GM18526 (cell line): Measurements from ENCODE around the gene TPD52L2.

Experiments used
- POLR2A ChIP-seq: IDR thresholded peaks from 3 replicates; pipeline ENCODE4 v1.6.1; 2011; ENCODE audit not compliant: insufficient read length; ENCODE audit errors: extremely low read depth

TPD52L2 gene

DNA sequence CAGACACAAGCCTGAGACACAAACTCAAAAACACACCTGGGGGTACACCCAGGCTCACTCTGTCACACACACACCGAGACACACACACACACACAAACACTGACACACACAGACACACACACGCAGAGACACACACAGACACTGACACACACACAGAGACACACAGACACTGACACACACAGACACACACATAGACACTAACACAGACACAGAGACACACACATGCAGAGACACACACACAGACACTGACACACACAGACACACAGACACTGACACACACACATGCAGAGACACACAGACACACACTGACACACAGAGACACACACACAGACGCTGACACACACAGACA lies 18.2 kb upstream of the TPD52L2 start:
- TF ChIP-seq POLR2A: no peak

DNA sequence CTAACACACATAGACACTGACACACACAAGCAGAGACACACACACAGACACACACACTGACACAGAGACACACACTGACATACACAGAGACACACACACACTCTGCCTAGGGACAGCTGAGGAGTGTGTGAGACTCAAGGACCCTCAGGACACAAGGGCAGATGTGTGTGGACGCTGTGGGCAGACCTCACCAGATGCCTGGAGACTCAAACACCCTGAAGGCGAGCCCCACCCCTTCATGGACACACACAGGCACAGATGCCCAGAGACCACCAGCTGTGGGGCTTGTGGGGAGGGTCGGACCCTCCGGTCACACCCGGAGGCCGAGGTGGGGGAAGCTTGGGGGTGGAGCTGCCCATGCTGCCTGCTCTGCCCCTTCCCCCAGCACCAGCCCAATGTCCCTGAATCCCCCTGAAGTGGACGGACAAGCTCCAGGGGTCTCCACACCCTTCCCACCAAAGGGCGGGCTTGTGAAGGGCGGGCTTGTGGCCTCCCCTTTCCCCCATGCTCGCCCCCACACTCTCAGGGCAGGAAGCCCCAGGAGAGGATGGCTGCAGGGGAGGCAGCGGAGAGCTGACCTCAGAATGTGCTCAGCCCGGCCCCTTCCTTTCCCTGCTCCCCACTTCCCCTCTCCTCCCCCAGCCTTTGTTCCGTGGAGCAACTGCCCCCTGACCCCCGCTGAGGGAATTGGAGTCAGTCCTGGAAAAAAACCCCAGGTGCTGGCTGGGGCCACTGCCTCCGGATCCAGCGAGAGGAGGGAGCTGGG lies 17.6 kb upstream of the TPD52L2 start:
- TF ChIP-seq POLR2A: no peak

DNA sequence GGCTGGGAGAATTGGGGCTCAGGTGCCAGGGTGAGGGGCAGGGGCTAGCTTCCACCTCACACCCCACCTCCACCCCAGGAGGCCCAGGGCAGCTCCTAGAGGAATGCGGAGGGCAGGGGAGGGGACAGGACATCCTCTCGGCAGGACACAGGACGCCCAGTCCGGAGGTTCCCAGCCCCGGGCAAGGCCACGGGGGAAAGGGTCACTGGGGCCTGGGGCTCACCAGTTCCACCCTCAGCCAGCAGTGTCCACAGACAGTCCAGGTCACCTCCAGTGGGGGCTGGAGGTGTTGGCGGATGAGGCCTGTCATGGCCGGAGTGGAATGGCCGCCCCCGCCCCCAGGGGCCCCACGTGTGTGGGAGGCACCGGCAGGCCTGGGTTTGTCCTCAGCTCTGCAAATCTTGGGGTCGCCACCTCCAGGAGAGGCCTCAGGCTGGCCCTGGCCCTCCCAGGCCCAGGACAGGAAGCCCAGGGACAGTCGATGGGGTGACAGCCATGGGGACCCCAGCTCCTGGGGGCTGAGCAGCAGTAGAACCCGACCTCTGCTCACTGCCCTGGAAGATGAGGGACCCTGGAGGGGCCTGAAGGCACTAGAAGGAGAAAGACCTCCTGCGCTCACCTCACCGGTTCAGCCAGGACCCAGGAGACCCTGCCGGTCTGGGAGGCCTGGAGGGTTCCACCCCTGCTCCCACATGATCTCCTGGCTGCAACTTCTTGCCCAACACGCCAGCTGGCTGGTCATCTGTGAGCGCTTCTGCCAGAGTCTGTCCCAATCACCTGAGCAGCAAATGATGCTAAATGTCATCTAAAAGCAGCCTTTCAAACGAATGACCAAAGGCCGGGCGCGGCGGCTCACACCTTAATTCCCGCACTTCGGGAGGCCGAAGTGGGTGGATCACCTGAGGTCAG lies 16.8 kb upstream of the TPD52L2 start:
- no peak for TF ChIP-seq POLR2A

DNA sequence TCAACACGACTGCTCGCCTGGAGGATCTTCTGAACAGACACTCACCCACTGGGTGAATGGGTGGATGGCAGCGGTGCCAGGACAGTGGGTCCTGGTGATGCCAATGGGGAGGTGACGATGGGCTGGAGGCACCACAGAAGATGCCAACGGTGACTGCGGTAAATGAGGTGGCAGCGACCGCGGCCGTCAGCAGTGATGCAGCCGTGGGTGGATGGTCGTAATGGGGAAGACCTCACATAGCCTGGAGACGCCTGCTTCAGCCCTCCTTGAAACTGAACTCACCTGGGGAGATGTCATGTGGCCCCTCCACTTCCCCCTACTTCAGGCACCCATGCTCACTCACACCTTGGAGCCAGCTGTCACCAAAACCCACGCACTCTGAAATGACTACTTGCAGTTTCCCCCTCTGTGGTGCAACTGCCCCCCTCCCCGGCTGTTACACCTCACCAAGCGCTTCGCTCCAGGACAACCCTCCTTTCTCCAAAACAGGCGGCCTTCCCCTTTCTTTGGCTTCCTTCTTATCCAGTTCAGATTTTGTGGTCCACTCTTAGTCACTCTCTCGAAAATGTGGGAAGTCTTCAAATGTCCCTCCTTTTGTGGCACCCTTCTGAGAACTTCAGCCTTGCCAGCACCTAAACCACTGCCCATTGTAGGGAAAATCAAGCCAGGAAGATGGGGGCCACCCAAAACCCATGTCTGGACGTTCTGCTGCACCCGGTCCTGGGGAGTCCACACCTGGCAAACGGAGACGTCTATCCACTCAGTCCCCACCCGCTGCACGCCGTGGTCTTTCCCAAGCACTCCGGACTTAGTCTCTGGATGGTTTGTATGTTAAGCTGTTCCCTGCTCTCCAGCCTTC lies 14.2 kb upstream of the TPD52L2 start:
- no peak for TF ChIP-seq POLR2A

DNA sequence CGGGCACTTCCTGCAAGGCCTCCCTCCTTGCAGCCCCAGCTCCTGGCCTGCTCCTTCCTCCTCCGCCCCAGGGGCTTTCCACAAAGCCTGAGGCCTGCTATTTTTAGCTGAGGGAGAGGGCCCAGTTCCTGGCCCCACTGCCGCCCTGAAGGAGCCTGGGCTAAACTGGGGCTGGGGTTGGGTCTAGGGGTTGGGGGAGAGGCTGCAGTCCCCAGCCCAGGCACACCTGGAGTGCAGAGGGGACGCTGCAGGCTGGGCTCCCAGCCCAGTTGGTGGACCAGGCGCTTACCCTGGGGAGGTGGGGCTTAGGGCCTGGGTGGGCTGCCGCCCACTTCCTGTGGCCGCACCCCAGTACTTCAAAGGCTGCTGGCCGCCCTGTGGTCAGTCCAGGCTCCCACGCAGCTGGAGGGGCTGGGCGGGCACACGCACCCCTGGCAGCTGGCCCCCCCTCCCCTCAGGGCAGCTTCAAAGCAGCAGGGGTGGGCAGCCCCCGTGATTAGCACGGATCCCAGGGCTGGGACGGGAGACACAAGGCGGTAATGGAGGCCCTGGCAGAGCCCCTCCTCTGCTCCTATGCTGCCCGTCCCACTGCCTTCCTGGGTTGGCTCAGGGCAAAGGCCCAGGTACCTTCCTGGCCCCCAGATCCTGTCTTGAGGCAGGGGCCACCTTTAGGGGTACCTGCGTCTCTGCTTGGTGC lies 10.9 kb upstream of the TPD52L2 start:
- TF ChIP-seq POLR2A: no peak

DNA sequence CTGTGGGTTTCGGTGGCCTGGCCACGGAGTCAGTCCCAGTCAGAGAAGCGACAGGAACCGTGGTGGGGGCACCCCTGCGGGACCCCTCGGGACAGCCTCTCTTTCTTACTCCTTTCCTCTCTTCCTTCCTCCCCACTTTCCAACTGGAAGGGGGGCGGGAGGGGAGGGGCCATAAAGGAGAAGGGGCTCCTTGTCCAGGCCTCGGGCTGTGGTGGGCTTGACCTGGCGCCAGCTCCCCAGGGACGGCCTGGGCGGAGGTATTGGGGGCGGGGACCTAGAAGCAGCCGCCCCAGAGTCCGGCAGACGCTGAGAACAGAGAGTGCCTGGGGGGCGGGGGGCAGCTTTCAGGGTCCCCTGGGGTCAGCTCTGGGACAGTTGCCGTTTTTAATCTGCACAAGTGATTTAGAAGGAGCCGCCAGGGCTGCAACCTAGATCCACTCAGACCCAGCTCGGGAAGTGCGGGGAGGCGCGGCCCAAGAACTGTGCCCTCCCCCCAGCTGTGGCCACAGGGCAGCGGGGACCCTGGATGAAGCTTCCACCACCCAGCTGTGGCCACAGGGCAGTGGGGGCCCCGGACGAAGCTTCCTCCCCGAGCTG lies 10.2 kb upstream of the TPD52L2 start:
- no peak for TF ChIP-seq POLR2A

DNA sequence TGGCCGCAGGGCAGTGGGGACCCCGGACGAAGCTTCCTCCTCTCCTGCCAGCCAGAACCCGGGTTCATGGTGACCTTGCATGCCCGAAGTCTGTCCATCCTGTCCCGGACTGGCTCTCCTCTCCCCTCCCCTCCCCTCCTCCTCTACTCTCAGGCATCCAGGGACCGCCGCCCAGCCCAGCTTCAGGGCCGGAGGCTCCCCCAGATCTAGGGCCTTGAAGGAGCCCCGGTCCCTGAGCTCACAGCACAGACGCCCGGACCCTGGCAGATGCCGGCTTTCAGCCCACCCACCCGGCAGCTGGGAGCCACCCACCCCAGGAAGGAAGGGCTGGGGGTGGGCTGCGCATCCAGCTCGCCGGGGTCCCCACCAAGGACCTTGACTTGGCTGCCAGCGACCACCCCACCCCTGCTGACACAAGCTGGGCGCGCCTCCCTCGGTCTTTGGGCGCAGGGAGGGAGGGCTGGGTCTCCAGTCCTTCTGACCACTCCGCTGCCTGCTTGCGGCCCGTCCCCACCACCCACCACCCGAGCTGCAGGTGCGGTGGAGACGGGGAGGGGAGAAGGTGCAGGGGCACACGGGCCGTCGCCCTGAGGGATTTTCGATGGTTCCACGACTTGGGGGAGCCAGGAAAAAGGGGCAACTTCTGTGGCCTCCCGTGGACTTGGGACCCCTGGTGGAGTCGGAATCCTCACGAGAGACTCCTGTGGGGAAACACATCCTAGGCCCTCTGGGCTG lies 9.5 kb upstream of the TPD52L2 start:
- no peak for TF ChIP-seq POLR2A

DNA sequence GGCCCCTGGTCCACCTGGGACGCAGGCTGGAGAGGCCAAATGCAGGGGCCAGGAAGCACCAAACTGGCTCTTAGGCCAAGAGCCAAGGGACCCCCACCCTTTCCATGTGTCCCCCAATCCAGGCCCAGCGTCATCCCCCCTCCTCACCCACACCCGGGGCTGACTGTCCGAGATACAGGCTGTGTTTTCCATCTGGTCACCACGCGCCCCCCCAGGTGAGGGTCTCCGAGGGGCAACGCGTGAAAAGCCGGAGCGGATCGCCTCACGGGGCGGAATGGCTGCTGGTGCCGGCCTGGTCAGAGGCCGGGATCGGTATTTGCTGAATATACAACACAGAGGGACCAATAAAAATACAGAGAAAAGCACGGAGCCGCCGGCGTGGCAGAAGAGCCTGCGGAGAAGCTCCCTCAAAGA lies 9.0 kb upstream of the TPD52L2 start:
- TF ChIP-seq POLR2A: no peak

DNA sequence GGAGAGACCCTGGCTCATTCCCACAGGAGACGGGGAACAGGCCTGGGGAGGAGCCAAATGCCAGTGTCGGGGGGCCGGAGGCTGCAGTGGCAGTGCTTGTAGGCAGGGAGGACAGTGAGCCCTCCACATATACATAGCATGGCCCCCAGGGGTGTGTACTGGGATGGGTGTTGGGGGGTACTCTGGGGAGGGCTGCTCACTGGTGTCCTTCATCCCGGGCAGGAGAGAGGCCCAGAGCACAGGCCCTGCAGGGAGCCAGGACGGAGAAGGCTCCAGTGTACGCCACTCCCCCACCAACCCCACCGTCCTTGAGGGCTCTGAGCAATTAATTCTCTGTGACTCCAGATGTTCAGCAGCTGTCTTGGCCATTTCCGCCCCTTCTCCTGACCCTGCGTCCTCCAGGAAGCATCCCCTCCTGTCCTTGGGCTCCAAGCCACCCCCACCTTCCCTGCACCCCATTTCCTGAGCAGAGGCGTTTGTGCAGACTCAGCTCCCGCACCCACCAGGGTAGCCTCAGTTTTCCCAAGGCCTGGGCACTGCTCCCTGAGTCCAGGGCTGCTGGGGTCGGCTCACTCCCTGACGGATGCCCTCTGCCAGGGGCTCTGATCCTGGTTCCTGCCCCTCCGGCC lies 7.2 kb upstream of the TPD52L2 start:
- no peak for TF ChIP-seq POLR2A

DNA sequence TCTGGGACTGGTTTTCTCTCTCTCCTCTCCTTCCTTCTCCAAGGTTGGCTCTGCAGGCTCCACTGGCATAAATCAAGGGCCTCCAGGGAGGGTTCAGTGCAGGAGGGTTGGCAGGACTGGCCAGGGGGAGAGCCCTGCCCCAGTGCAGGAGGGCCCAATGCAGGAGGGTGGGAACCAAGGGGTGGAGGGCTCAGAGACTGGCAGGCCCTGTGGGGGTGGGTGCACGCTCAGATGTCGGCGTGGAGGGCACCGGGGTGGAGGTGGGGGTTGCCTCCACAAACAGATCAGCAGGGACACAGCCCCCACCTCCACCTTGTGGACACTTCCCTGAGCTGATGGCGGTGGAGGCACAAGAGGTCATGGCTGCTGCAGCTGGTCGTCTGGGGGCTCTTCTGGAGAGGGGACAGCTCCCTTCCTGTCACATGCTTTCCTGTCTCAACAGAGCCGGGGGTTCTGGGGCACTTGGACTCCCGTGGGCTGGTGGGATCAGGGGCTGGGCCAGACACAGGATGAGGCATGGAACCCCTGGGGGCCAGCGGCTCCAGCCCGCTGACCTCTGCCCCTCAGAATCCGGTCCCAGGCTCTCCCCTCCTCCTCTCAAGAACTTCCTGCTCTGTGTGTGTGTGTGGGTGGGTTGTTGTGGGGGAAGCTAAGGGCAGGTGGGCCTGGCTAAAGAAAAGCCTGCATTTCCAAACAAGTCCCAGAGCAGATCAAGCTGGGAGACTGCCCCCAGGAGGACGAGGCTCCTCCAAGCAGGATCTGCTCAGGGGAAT lies 6.5 kb upstream of the TPD52L2 start:
- no peak for TF ChIP-seq POLR2A

DNA sequence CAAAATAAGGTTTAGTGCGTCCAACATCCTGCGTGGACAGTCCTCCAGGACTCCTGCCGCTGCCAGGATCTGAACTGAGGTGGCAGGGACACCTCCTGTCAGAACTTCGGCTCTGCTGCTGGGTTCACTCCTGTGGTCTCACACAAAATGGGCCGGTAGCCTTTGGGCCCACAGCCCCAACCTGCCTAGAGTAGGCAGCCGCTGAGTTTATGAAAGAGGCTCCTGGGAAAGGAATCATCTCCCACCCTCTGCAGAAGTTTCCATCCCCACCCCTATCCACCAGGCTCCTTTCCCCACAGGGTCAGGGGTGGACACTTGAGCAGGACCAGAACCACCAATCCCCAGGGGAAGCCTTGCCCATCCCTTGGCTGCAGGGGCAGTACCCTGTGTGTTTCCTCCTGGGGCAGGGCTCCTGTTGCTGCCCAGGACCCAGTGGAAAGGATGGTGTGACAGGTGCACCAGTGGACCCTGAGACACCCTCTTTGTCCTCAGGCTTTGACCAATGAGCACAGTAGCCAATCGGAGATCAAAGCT lies 5.8 kb upstream of the TPD52L2 start:
- no peak for TF ChIP-seq POLR2A

DNA sequence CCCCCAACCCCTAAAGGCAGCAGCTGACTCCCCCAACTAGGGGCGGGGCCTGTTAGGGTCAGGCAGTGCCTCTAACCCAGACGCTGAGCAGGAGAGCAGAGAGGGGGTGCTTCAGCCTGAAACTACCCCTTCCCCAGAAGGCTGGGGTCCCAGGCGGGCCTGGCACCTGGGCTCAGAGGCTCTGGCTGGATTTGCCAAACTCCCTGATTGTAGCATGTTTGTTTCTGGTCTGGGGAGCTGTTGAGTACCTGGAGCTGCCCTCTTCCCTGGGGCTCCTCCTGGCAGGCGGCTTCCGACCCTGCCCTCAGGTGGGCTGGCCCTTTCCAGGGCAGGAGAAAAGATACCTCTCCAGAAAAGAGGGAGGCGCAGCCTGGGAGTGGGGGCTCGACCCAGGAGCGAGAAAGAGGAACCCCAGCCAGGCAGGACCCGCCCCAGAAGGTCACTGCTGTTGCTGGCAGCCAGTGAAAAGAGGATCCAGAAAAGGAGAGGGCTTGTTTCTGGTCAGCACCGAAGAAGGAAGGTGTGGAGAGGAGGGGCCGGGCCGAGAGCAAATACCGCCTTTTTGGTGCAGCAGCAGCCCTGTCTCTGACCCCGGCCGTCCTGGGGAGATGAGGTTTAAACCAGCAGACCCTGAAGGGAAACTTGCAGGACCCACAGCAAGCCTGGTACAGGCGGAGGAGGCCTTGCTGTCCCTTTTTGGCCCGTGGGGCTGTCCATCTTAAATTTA lies 4.6 kb upstream of the TPD52L2 start:
- no peak for TF ChIP-seq POLR2A
